Loucy (cell line): ENCODE results near the gene FMN1.

Source experiments
- H2AFZ ChIP-seq: fragments of 200-600 bp; sonication (generic); 2 replicates; pipeline ENCODE4 v1.6.0; 2016; ENCODE audit warnings: antibody characterized with exemption, mild to moderate bottlenecking, low read length, moderate library complexity
- H3F3A ChIP-seq: fragments of 200-600 bp; 2 replicates; pipeline ENCODE4 v1.6.0; 2016; ENCODE audit warnings: antibody characterized with exemption, low read depth, mild to moderate bottlenecking
- H3K27me3 ChIP-seq: fragments of 200-600 bp; sonication (generic); 2 replicates; pipeline ENCODE4 v1.6.1; 2014; ENCODE audit warnings: low read length, mild to moderate bottlenecking; ENCODE audit not compliant: insufficient read depth, poor library complexity, severe bottlenecking
- H3K36me3 ChIP-seq: fragments of 200-600 bp; sonication (generic); 2 replicates; pipeline ENCODE4 v1.6.1; 2016; ENCODE audit warnings: low read length; ENCODE audit not compliant: insufficient read depth
- H3K4me1 ChIP-seq: fragments of 200-600 bp; sonication (generic); 2 replicates; pipeline ENCODE4 v1.5.1; 2014; ENCODE audit warnings: low read length, mild to moderate bottlenecking; ENCODE audit not compliant: insufficient read depth, poor library complexity, severe bottlenecking
- H3K4me2 ChIP-seq: fragments of 200-600 bp; sonication (generic); 2 replicates; pipeline ENCODE4 v1.6.0; 2014; ENCODE audit warnings: antibody characterized with exemption, low read length, low read depth, mild to moderate bottlenecking; ENCODE audit not compliant: poor library complexity, severe bottlenecking
- H3K4me3 ChIP-seq: fragments of 200-600 bp; sonication (generic); 2 replicates; pipeline ENCODE4 v1.5.1; 2014; ENCODE audit warnings: low read length, mild to moderate bottlenecking, mixed read lengths; ENCODE audit not compliant: poor library complexity, severe bottlenecking
- H3K79me2 ChIP-seq: fragments of 200-600 bp; sonication (generic); 2 replicates; pipeline ENCODE4 v1.6.1; 2014; ENCODE audit warnings: low read length; ENCODE audit not compliant: insufficient read depth
- H3K9ac ChIP-seq: fragments of 200-600 bp; sonication (generic); 2 replicates; pipeline ENCODE4 v1.6.0; 2014; ENCODE audit warnings: mild to moderate bottlenecking, low read depth, low read length, moderate library complexity; ENCODE audit not compliant: poor library complexity, severe bottlenecking
- H3K9me2 ChIP-seq: fragments of 200-600 bp; sonication (generic); replicated peaks from 2 replicates; pipeline ENCODE4 v1.6.1; 2016; ENCODE audit warnings: low read depth, low read length, mixed read lengths
- H3K9me3 ChIP-seq: fragments of 200-600 bp; sonication (generic); 2 replicates; pipeline ENCODE4 v1.6.1; 2014; ENCODE audit warnings: mild to moderate bottlenecking, antibody characterized with exemption, low read length, low read depth; ENCODE audit not compliant: insufficient read depth
- H4K20me1 ChIP-seq: fragments of 200-600 bp; sonication (generic); 2 replicates; pipeline ENCODE4 v1.6.0; 2014; ENCODE audit warnings: antibody characterized with exemption, low read length, mild to moderate bottlenecking; ENCODE audit not compliant: insufficient read depth, poor library complexity, severe bottlenecking
- CTCF ChIP-seq: fragments of 200-600 bp; sonication (generic); conservative IDR thresholded peaks from 2 replicates; pipeline ENCODE4 v1.5.1; 2014; ENCODE audit warnings: mild to moderate bottlenecking, antibody characterized with exemption, low read length
- EZH2phosphoT487 ChIP-seq: fragments of 200-600 bp; IDR thresholded peaks from 2 replicates; pipeline ENCODE4 v1.6.1; 2018; ENCODE audit warnings: antibody characterized with exemption, mild to moderate bottlenecking, moderate library complexity, borderline replicate concordance

The FMN1 gene

GRCh38 chr15:33131552-33132232 lies 62.8 kb downstream of the FMN1 start:
- no peaks in the 10 kb centered on the region for H3K36me3 ChIP-seq
- no peak overlapping the region for H3K4me2 ChIP-seq
- no peak overlapping the region for H2AFZ ChIP-seq
- H4K20me1 ChIP-seq: no peaks in the 10 kb centered on the region
- no peak overlapping the region for H3K9ac ChIP-seq
- no peaks in the 10 kb centered on the region for H3K9me3 ChIP-seq
- peaks cover 20% of the 10 kb centered on the region for H3K4me1 ChIP-seq
- no peaks in the 10 kb centered on the region for H3K27me3 ChIP-seq
- no peaks in the 10 kb centered on the region for H3K9me2 ChIP-seq
- TF ChIP-seq EZH2phosphoT487 (no peak), CTCF (no peak)
- H3K4me3 ChIP-seq: no peak overlapping the region
- no peaks in the 10 kb centered on the region for H3K79me2 ChIP-seq
- no peaks in the 10 kb centered on the region for H3F3A ChIP-seq

GRCh38 chr15:33126559-33127290 lies 67.8 kb downstream of the FMN1 start:
- Histone ChIP-seq H3K4me2 (peak overlapping the region; percentile 73), H3K9me3 (no peaks in the 10 kb centered on the region)

GRCh38 chr15:33125894-33126537 lies 68.5 kb downstream of the FMN1 start:
- Histone ChIP-seq H3K4me2 (peak overlapping the region; percentile 73), H3K4me3 (peak overlapping the region; percentile 64), H3K79me2 (no peaks in the 10 kb centered on the region), H2AFZ (no peak overlapping the region), H3F3A (peaks cover 4% of the 10 kb centered on the region; the same call in 1 of the 2 replicates), H3K9me3 (no peaks in the 10 kb centered on the region), H4K20me1 (no peaks in the 10 kb centered on the region), H3K27me3 (no peaks in the 10 kb centered on the region), H3K9me2 (no peaks in the 10 kb centered on the region), H3K4me1 (peaks cover 47% of the 10 kb centered on the region), H3K36me3 (no peaks in the 10 kb centered on the region), H3K9ac (peak overlapping the region; percentile 53)
- no peak for TF ChIP-seq EZH2phosphoT487
- TF ChIP-seq CTCF: no peak

More at GRCh38 chr15:33126559-33127290, 67.8 kb downstream of the FMN1 start:
- Histone ChIP-seq H3F3A (peaks cover 4% of the 10 kb centered on the region; the same call in 1 of the 2 replicates), H3K27me3 (no peaks in the 10 kb centered on the region), H3K4me3 (peak overlapping the region; percentile 64), H3K79me2 (no peaks in the 10 kb centered on the region), H2AFZ (no peak overlapping the region), H3K4me1 (peaks cover 52% of the 10 kb centered on the region), H3K36me3 (no peaks in the 10 kb centered on the region), H4K20me1 (no peaks in the 10 kb centered on the region), H3K9ac (peak overlapping the region; percentile 53), H3K9me2 (no peaks in the 10 kb centered on the region)
- TF ChIP-seq CTCF (no peak), EZH2phosphoT487 (no peak)
